A673 (cell line): ENCODE data around the gene TCAIM. TPM values are rescaled to one million over a fixed set of nuclear protein-coding genes. Genes with fewer than 3 reads are reported as not detected.

Source experiments
- BruUV-seq: library from RNA; stranded (reverse); fragments of 400-500 nt; replicated peaks from 2 replicates; lab custom pipeline; 2021; lab: Mats Ljungman, UMichigan
- CTCF ChIA-PET: fragments of 300-600 bp; sonication (Branson Sonifier 250); formaldehyde crosslinking; loops from one replicate; lab custom pipeline; 2022; ENCODE audit warnings: antibody characterized with exemption; lab: Charles Lee
- POLR2A ChIA-PET: fragments of 300-600 bp; sonication (Branson Sonifier 250); formaldehyde crosslinking; loops from one replicate; lab custom pipeline; 2022; ENCODE audit warnings: antibody characterized with exemption; ENCODE audit not compliant: low non-redundant PET; lab: Charles Lee
- DNase-seq: peaks from one replicate; pipeline ENCODE4 v3.0.0-alpha.2; 2015; ENCODE audit warnings: low spot score
- H3K27ac ChIP-seq: fragments of 200-600 bp; sonication (generic); 2 replicates; pipeline ENCODE4 v1.5.1; 2016; ENCODE audit warnings: mixed run types, low read depth, mild to moderate bottlenecking, mixed read lengths, antibody characterized with exemption, low read length; ENCODE audit not compliant: poor library complexity, severe bottlenecking
- H3K27me3 ChIP-seq: fragments of 200-600 bp; sonication (generic); replicated peaks from 2 replicates; pipeline ENCODE4 v1.6.1; 2017; ENCODE audit warnings: mixed run types, low read depth, mild to moderate bottlenecking, mixed read lengths, antibody characterized with exemption, low read length; ENCODE audit not compliant: insufficient read depth, poor library complexity
- H3K36me3 ChIP-seq: fragments of 200-600 bp; sonication (generic); 2 replicates; pipeline ENCODE4 v1.6.1; 2016; ENCODE audit warnings: mixed run types, mild to moderate bottlenecking, mixed read lengths, antibody characterized with exemption, low read length; ENCODE audit not compliant: insufficient read depth, poor library complexity, severe bottlenecking
- H3K4me1 ChIP-seq: fragments of 200-600 bp; sonication (generic); 2 replicates; pipeline ENCODE4 v1.6.1; 2017; ENCODE audit warnings: mixed run types, mild to moderate bottlenecking, mixed read lengths, antibody characterized with exemption, low read length; ENCODE audit not compliant: insufficient read depth, poor library complexity, severe bottlenecking
- H3K4me3 ChIP-seq: fragments of 200-600 bp; sonication (generic); 2 replicates; pipeline ENCODE4 v1.5.1; 2016; ENCODE audit warnings: low read depth, mixed run types, mild to moderate bottlenecking, mixed read lengths, low read length; ENCODE audit not compliant: poor library complexity, severe bottlenecking
- H3K9me3 ChIP-seq: fragments of 200-600 bp; sonication (generic); 2 replicates; pipeline ENCODE4 v1.6.1; 2016; ENCODE audit warnings: mixed run types, low read depth, mild to moderate bottlenecking, mixed read lengths, antibody characterized with exemption, low read length; ENCODE audit not compliant: poor library complexity, severe bottlenecking
- EZH2 ChIP-seq: fragments of 200-600 bp; sonication (generic); IDR thresholded peaks from 2 replicates; pipeline ENCODE4 v1.6.1; 2017; ENCODE audit warnings: borderline replicate concordance, low read depth, mild to moderate bottlenecking, mixed read lengths, antibody characterized with exemption, low read length; ENCODE audit not compliant: poor library complexity, severe bottlenecking
- intact Hi-C: fragments of 100-400 bp; cut with micrococcal nuclease; formaldehyde crosslinking; loops from one replicate; pipeline ENCODE4 v1.10.0; 2022; ENCODE audit not compliant: unreplicated experiment
- total RNA-seq: library from RNA; stranded (reverse); gene quantifications from 2 replicates; pipeline ENCODE4 v1.2.3, GENCODE V29; 2021
- TF ChIP-seq, protein P1 (sequence below): fragments of 300-800, 200-600 bp; sonication (generic); conservative IDR thresholded peaks from 2 replicates; pipeline ENCODE4 v1.5.1; 2017; ENCODE audit warnings: low read depth, mild to moderate bottlenecking, antibody characterized with exemption, low read length, moderate library complexity, mixed read lengths

Gene TCAIM
- total RNA-seq, 1 experiment from 2014 or later: 21.7 TPM

- intact Hi-C loops: loop anchor here (5.0 kb wide), 1 partner anchor 209 kb away; no protein-coding TSS in a partner anchor
- no peak overlapping the region for H3K4me3 ChIP-seq
- no peaks in the 10 kb centered on the region for H3K36me3 ChIP-seq
- no peak overlapping the region for H3K27ac ChIP-seq
- TF ChIP-seq, protein P1, sequence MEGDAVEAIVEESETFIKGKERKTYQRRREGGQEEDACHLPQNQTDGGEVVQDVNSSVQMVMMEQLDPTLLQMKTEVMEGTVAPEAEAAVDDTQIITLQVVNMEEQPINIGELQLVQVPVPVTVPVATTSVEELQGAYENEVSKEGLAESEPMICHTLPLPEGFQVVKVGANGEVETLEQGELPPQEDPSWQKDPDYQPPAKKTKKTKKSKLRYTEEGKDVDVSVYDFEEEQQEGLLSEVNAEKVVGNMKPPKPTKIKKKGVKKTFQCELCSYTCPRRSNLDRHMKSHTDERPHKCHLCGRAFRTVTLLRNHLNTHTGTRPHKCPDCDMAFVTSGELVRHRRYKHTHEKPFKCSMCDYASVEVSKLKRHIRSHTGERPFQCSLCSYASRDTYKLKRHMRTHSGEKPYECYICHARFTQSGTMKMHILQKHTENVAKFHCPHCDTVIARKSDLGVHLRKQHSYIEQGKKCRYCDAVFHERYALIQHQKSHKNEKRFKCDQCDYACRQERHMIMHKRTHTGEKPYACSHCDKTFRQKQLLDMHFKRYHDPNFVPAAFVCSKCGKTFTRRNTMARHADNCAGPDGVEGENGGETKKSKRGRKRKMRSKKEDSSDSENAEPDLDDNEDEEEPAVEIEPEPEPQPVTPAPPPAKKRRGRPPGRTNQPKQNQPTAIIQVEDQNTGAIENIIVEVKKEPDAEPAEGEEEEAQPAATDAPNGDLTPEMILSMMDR: peak; percentile 72
- TF ChIP-seq EZH2: no peak
- ChIA-PET POLR2A (no interaction called here), CTCF (no interaction called here)
- DNase-seq: peak; percentile 69
- no peaks in the 10 kb centered on the region for H3K27me3 ChIP-seq
- no peaks in the 10 kb centered on the region for H3K4me1 ChIP-seq
- H3K9me3 ChIP-seq: no peaks in the 10 kb centered on the region
- no TSS peak for BruUV-seq
These were observed 15.1 kb upstream of the TCAIM start for GRCh38 chr3:44323341-44323955.

GRCh38 chr3:44324584-44324983, 14.0 kb upstream of the TCAIM start:
- no peak for DNase-seq
- POLR2A ChIA-PET: no interaction called here
- H3K9me3 ChIP-seq: no peaks in the 10 kb centered on the region
- H3K27ac ChIP-seq: no peak overlapping the region
- H3K4me3 ChIP-seq: no peak overlapping the region
- intact Hi-C loops: loop anchor here (5.0 kb wide), 1 partner anchor 208 kb away; no protein-coding TSS in a partner anchor
- H3K36me3 ChIP-seq: no peaks in the 10 kb centered on the region
- CTCF ChIA-PET: no interaction called here
- BruUV-seq: no TSS peak
- no peaks in the 10 kb centered on the region for H3K27me3 ChIP-seq
- H3K4me1 ChIP-seq: no peaks in the 10 kb centered on the region
- TF ChIP-seq, protein P1: no peak
- TF ChIP-seq EZH2: no peak

DNA sequence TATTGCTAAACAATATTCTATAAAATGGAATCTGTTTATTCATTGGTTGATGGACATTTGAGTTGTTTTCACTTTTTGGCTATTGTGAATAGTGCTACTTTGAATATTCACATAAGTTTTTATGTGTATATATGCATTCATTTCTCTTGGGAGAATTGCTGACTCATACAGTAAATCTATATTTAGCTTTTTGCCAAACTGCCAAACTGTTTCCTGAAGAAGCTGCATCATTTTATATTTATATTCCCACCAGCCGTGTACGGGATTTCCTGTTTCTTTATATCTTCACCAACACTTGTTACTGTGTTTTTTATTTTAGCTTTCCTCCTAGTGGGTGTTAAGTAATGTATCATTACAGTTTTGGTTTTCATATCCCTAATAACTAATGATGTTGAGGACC, 12.5 kb upstream of the TCAIM start:
- intact Hi-C loops: no loop called here
- H3K4me3 ChIP-seq: no peak overlapping the region
- DNase-seq: no peak
- no peak overlapping the region for H3K27ac ChIP-seq
- ChIA-PET CTCF (no interaction called here), POLR2A (no interaction called here)
- H3K27me3 ChIP-seq: no peaks in the 10 kb centered on the region
- H3K4me1 ChIP-seq: no peaks in the 10 kb centered on the region
- H3K36me3 ChIP-seq: no peaks in the 10 kb centered on the region
- TF ChIP-seq, protein P1: no peak
- TF ChIP-seq EZH2: no peak
- no peaks in the 10 kb centered on the region for H3K9me3 ChIP-seq
- BruUV-seq: no TSS peak
